NB4 (cell line): ENCODE results near the gene CSTF3.

Experiments
- MYC ChIP-seq: IDR thresholded peaks from 2 replicates; pipeline ENCODE4 v1.6.1; 2011; ENCODE audit warnings: low read depth, low read length
- TF ChIP-seq, protein P1 (sequence below): IDR thresholded peaks from one replicate; pipeline ENCODE4 v1.5.1; 2012; ENCODE audit warnings: low read depth, low read length

DNA sequence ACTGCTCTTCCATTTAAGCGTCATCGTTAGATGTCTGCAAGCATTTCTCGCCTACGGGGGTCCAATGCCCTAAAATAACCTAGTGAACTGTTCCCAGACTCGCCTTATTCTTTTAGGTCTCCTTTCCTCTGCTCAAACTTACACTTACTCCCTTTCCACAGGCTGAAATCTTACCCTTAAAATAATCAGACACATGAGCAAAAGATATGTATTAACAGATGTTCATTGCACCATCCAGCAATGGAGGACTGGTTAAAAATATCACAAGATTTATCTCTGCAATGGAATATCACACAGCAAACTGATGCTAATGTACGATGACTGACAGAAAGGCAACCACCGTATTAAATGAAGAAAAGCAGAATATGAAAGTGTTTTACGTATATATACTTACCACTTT lies 1.6 kb upstream of the CSTF3 start:
- TF ChIP-seq, protein P1, sequence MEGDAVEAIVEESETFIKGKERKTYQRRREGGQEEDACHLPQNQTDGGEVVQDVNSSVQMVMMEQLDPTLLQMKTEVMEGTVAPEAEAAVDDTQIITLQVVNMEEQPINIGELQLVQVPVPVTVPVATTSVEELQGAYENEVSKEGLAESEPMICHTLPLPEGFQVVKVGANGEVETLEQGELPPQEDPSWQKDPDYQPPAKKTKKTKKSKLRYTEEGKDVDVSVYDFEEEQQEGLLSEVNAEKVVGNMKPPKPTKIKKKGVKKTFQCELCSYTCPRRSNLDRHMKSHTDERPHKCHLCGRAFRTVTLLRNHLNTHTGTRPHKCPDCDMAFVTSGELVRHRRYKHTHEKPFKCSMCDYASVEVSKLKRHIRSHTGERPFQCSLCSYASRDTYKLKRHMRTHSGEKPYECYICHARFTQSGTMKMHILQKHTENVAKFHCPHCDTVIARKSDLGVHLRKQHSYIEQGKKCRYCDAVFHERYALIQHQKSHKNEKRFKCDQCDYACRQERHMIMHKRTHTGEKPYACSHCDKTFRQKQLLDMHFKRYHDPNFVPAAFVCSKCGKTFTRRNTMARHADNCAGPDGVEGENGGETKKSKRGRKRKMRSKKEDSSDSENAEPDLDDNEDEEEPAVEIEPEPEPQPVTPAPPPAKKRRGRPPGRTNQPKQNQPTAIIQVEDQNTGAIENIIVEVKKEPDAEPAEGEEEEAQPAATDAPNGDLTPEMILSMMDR = no peak
- TF ChIP-seq MYC = no peak
